ENCODE measurements around the gene CCL16. TPM values are rescaled to one million over a fixed set of nuclear protein-coding genes. Genes with fewer than 3 reads are reported as not detected.
"Not testable (repeated sequence)": the region's sequence is repeated elsewhere in the genome, so short reads cannot be mapped to it uniquely, and the experiment has no call there.

CCL16 gene
- total RNA-seq, 1 donor from 2014 or later: not detected

GRCh38 chr17:36001862-36002603, 20.7 kb upstream of the CCL16 start:
- peaks cover 10% of the 10 kb centered on the region for H3K4me1 Mint-ChIP-seq (ENCODE audit: low read depth)
- intact Hi-C loops (cut with micrococcal nuclease): no loop called here
- no peak overlapping the region for H3K27ac Mint-ChIP-seq
- no peaks in the 10 kb centered on the region for H3K36me3 Mint-ChIP-seq (ENCODE audit: low read depth)
- H3K4me3 Mint-ChIP-seq: no peak overlapping the region
- H3K9me3 Mint-ChIP-seq: no peaks in the 10 kb centered on the region
- DNase-seq (ENCODE audit: low spot score): no peak
- H3K27me3 Mint-ChIP-seq (ENCODE audit: insufficient read depth): peaks cover 7% of the 10 kb centered on the region

- H3K36me3 Mint-ChIP-seq (ENCODE audit: low read depth): no peaks in the 10 kb centered on the region
- H3K27ac Mint-ChIP-seq: no peak within 1 kb of the TSS
- intact Hi-C loops (cut with micrococcal nuclease): no loop called here
- no peaks in the 10 kb centered on the region for H3K9me3 Mint-ChIP-seq
- H3K4me1 Mint-ChIP-seq (ENCODE audit: low read depth): peaks cover 10% of the 10 kb centered on the region
- DNase-seq (ENCODE audit: low spot score): no peak
- H3K27me3 Mint-ChIP-seq (ENCODE audit: insufficient read depth): peaks cover 13% of the 10 kb centered on the region
- no peak within 1 kb of the TSS for H3K4me3 Mint-ChIP-seq
Observed at GRCh38 chr17:36001110-36001771, 19.9 kb upstream of the CCL16 start, which contains the start of gene CCL15. Gene CCL15 (minus strand): TSS chr17:36001553. CDS start chr17:36001492, 61 bp downstream.

- Mint-ChIP-seq H3K27me3 (ENCODE audit: insufficient read depth) (peaks cover 13% of the 10 kb centered on the region), H3K4me3 (no peak overlapping the region), H3K27ac (no peak overlapping the region), H3K9me3 (no peaks in the 10 kb centered on the region), H3K4me1 (ENCODE audit: low read depth) (peaks cover 10% of the 10 kb centered on the region), H3K36me3 (ENCODE audit: low read depth) (no peaks in the 10 kb centered on the region)
- intact Hi-C loops (cut with micrococcal nuclease): no loop called here
- no peak for DNase-seq (ENCODE audit: low spot score)
Observed at GRCh38 chr17:36000732-36001109, 19.4 kb upstream of the CCL16 start.

- Mint-ChIP-seq H3K27ac (no peak overlapping the region), H3K4me3 (no peak overlapping the region), H3K9me3 (no peaks in the 10 kb centered on the region), H3K36me3 (ENCODE audit: low read depth) (no peaks in the 10 kb centered on the region), H3K4me1 (ENCODE audit: low read depth) (peaks cover 4% of the 10 kb centered on the region), H3K27me3 (ENCODE audit: insufficient read depth) (peaks cover 19% of the 10 kb centered on the region)
- intact Hi-C loops (cut with micrococcal nuclease): no loop called here
- no peak for DNase-seq (ENCODE audit: low spot score)
Observed at GRCh38 chr17:35998756-35999155, 17.5 kb upstream of the CCL16 start.

GRCh38 chr17:35998018-35998545, 16.8 kb upstream of the CCL16 start:
- peaks cover 4% of the 10 kb centered on the region for H3K4me1 Mint-ChIP-seq (ENCODE audit: low read depth)
- H3K27ac Mint-ChIP-seq: no peak overlapping the region
- no peaks in the 10 kb centered on the region for H3K36me3 Mint-ChIP-seq (ENCODE audit: low read depth)
- peaks cover 19% of the 10 kb centered on the region for H3K27me3 Mint-ChIP-seq (ENCODE audit: insufficient read depth)
- no peaks in the 10 kb centered on the region for H3K9me3 Mint-ChIP-seq
- no peak overlapping the region for H3K4me3 Mint-ChIP-seq
- intact Hi-C loops (cut with micrococcal nuclease): no loop called here
- DNase-seq (ENCODE audit: low spot score): no peak

- H3K4me3 Mint-ChIP-seq; H3K27ac Mint-ChIP-seq; intact Hi-C loops (cut with micrococcal nuclease): not testable (repeated sequence)
Observed at GRCh38 chr17:35995346-35995745, 14.0 kb upstream of the CCL16 start.

GRCh38 chr17:35991075-35991474, 9.8 kb upstream of the CCL16 start:
- no peaks in the 10 kb centered on the region for H3K9me3 Mint-ChIP-seq
- no peak overlapping the region for H3K27ac Mint-ChIP-seq
- no peak for DNase-seq (ENCODE audit: low spot score)
- no peaks in the 10 kb centered on the region for H3K4me1 Mint-ChIP-seq (ENCODE audit: low read depth)
- no peaks in the 10 kb centered on the region for H3K36me3 Mint-ChIP-seq (ENCODE audit: low read depth)
- intact Hi-C loops (cut with micrococcal nuclease): no loop called here
- H3K4me3 Mint-ChIP-seq: no peak overlapping the region
- H3K27me3 Mint-ChIP-seq (ENCODE audit: insufficient read depth): peaks cover 15% of the 10 kb centered on the region

More at GRCh38 chr17:35995346-35995745, 14.0 kb upstream of the CCL16 start:
- peaks cover 23% of the 10 kb centered on the region for H3K27me3 Mint-ChIP-seq (ENCODE audit: insufficient read depth)
- not testable (repeated sequence) for H3K4me1 Mint-ChIP-seq (ENCODE audit: low read depth); DNase-seq (ENCODE audit: low spot score); H3K36me3 Mint-ChIP-seq (ENCODE audit: low read depth); H3K9me3 Mint-ChIP-seq

- Mint-ChIP-seq H3K4me1 (ENCODE audit: low read depth) (no peaks in the 10 kb centered on the region), H3K27me3 (ENCODE audit: insufficient read depth) (peaks cover 12% of the 10 kb centered on the region), H3K27ac (no peak overlapping the region), H3K4me3 (no peak overlapping the region), H3K36me3 (ENCODE audit: low read depth) (no peaks in the 10 kb centered on the region), H3K9me3 (no peaks in the 10 kb centered on the region)
- intact Hi-C loops (cut with micrococcal nuclease): no loop called here
- DNase-seq (ENCODE audit: low spot score): no peak
Observed at GRCh38 chr17:35988164-35988563, 6.9 kb upstream of the CCL16 start.

GRCh38 chr17:35986643-35987042, 5.3 kb upstream of the CCL16 start, which contains the start of gene CCL14:
Gene CCL14 (minus strand): TSS chr17:35986729. CDS start chr17:35986649, 80 bp downstream.
- Mint-ChIP-seq H3K4me1 (ENCODE audit: low read depth) (no peaks in the 10 kb centered on the region), H3K27ac (no peak within 1 kb of the TSS), H3K36me3 (ENCODE audit: low read depth) (no peaks in the 10 kb centered on the region), H3K4me3 (no peak within 1 kb of the TSS), H3K27me3 (ENCODE audit: insufficient read depth) (peaks cover 5% of the 10 kb centered on the region), H3K9me3 (no peaks in the 10 kb centered on the region)
- no peak for DNase-seq (ENCODE audit: low spot score)
- intact Hi-C loops (cut with micrococcal nuclease): no loop called here

- H3K27ac Mint-ChIP-seq: no peak overlapping the region
Observed at GRCh38 chr17:35984140-35984539, 2.8 kb upstream of the CCL16 start.

GRCh38 chr17:35982409-35983191, 1.3 kb upstream of the CCL16 start:
- intact Hi-C loops (cut with micrococcal nuclease): no loop called here
- DNase-seq (ENCODE audit: low spot score): no peak
- Mint-ChIP-seq H3K36me3 (ENCODE audit: low read depth) (no peaks in the 10 kb centered on the region), H3K27ac (no peak overlapping the region), H3K4me1 (ENCODE audit: low read depth) (no peaks in the 10 kb centered on the region), H3K4me3 (no peak overlapping the region), H3K9me3 (no peaks in the 10 kb centered on the region), H3K27me3 (ENCODE audit: insufficient read depth) (peaks cover 14% of the 10 kb centered on the region)

More at GRCh38 chr17:35984140-35984539, 2.8 kb upstream of the CCL16 start:
- no peaks in the 10 kb centered on the region for H3K9me3 Mint-ChIP-seq
- H3K27me3 Mint-ChIP-seq (ENCODE audit: insufficient read depth): peaks cover 15% of the 10 kb centered on the region
- no peaks in the 10 kb centered on the region for H3K36me3 Mint-ChIP-seq (ENCODE audit: low read depth)
- H3K4me3 Mint-ChIP-seq: no peak overlapping the region
- DNase-seq (ENCODE audit: low spot score): no peak
- intact Hi-C loops (cut with micrococcal nuclease): no loop called here
- no peaks in the 10 kb centered on the region for H3K4me1 Mint-ChIP-seq (ENCODE audit: low read depth)

GRCh38 chr17:35981908-35982330, 622 bp upstream of the CCL16 start:
- H3K9me3 Mint-ChIP-seq: no peaks in the 10 kb centered on the region
- no peaks in the 10 kb centered on the region for H3K36me3 Mint-ChIP-seq (ENCODE audit: low read depth)
- no peak overlapping the region for H3K27ac Mint-ChIP-seq
- no peak overlapping the region for H3K4me3 Mint-ChIP-seq
- DNase-seq (ENCODE audit: low spot score): no peak
- no peaks in the 10 kb centered on the region for H3K4me1 Mint-ChIP-seq (ENCODE audit: low read depth)
- intact Hi-C loops (cut with micrococcal nuclease): no loop called here
- H3K27me3 Mint-ChIP-seq (ENCODE audit: insufficient read depth): peaks cover 14% of the 10 kb centered on the region

Measured in activated T-helper 1 cell treated with anti-CD3 and anti-CD28 coated beads, Interleukin-12 subunit alpha, Interleukin-12 subunit beta, Interleukin-2, Interleukin-4 antibody, amounts not matched to agents 30 ng/mL and 10 ng/mL and 1 ng/mL, durations not matched to agents 14 hours and 24 hours and 36 hours (primary cell).